GM23338 (cell line): ENCODE measurements around the gene GOSR2. TPM values are rescaled to one million over a fixed set of nuclear protein-coding genes. Genes with fewer than 3 reads are reported as not detected.
"Not testable (repeated sequence)": the region's sequence is repeated elsewhere in the genome, so short reads cannot be mapped to it uniquely, and the experiment has no call there.

Experiments
- ATAC-seq: fragments of 200-7000 bp; cut with Tn5 transposase; 3 replicates; pipeline ENCODE4 v1.9.1; 2020
- DNase-seq: peaks from one replicate; pipeline ENCODE4 v3.0.0-alpha.2; 2015; ENCODE audit warnings: low spot score
- H2AFZ ChIP-seq: fragments of 200-600 bp; sonication (generic); 2 replicates; pipeline ENCODE4 v1.8.0; 2016; ENCODE audit warnings: antibody characterized with exemption, mild to moderate bottlenecking, moderate library complexity
- H3F3A ChIP-seq: fragments of 200-600 bp; sonication (generic); replicated peaks from 2 replicates; pipeline ENCODE4 v1.8.0; 2017; ENCODE audit warnings: antibody characterized with exemption, mixed run types, low read depth
- H3K27ac ChIP-seq: fragments of 200-600 bp; sonication (generic); 2 replicates; pipeline ENCODE4 v1.6.1; 2016; ENCODE audit warnings: low read depth
- H3K27me3 ChIP-seq: fragments of 200-600 bp; sonication (generic); 2 replicates; pipeline ENCODE4 v1.8.0; 2016; ENCODE audit warnings: mild to moderate bottlenecking, mixed run types, moderate library complexity; ENCODE audit not compliant: insufficient read depth
- H3K36me3 ChIP-seq: fragments of 200-600 bp; sonication (generic); 2 replicates; pipeline ENCODE4 v1.8.0; 2016; ENCODE audit warnings: mild to moderate bottlenecking; ENCODE audit not compliant: insufficient read depth
- H3K4me1 ChIP-seq: fragments of 200-600 bp; sonication (generic); 2 replicates; pipeline ENCODE4 v1.8.0; 2016; ENCODE audit warnings: mild to moderate bottlenecking, moderate library complexity; ENCODE audit not compliant: insufficient read depth
- H3K4me2 ChIP-seq: fragments of 200-600 bp; sonication (generic); 2 replicates; pipeline ENCODE4 v1.7.1; 2017; ENCODE audit warnings: mixed run types
- H3K4me3 ChIP-seq: fragments of 200-600 bp; sonication (generic); 2 replicates; pipeline ENCODE4 v1.6.1; 2016; ENCODE audit warnings: mixed run types
- H3K79me2 ChIP-seq: fragments of 200-600 bp; sonication (generic); replicated peaks from 2 replicates; pipeline ENCODE4 v1.8.0; 2017; ENCODE audit warnings: mild to moderate bottlenecking; ENCODE audit not compliant: insufficient read depth
- H3K9me2 ChIP-seq: fragments of 200-600 bp; sonication (generic); 2 replicates; pipeline ENCODE4 v1.8.0; 2017; ENCODE audit not compliant: insufficient read depth
- H4K20me1 ChIP-seq: fragments of 200-600 bp; sonication (generic); replicated peaks from 2 replicates; pipeline ENCODE4 v1.8.0; 2017; ENCODE audit warnings: mild to moderate bottlenecking; ENCODE audit not compliant: insufficient read depth
- H3K27ac Mint-ChIP-seq: 2 replicates; pipeline ENCODE4 v1.8.0; 2020; ENCODE audit warnings: inconsistent platforms, mild to moderate bottlenecking, moderate library complexity, mixed read lengths
- H3K27me3 Mint-ChIP-seq: 3 replicates; pipeline ENCODE4 v1.8.0; 2022; ENCODE audit warnings: low read depth, mild to moderate bottlenecking, moderate library complexity, mixed read lengths, inconsistent platforms; ENCODE audit not compliant: insufficient read depth, poor library complexity
- H3K36me3 Mint-ChIP-seq: 3 replicates; pipeline ENCODE4 v1.8.0; 2021; ENCODE audit warnings: low read depth, mild to moderate bottlenecking, inconsistent platforms, moderate library complexity, mixed read lengths
- H3K4me1 Mint-ChIP-seq: 3 replicates; pipeline ENCODE4 v1.8.0; 2020; ENCODE audit warnings: mild to moderate bottlenecking, inconsistent platforms, mixed read lengths
- H3K4me3 Mint-ChIP-seq: 3 replicates; pipeline ENCODE4 v1.8.0; 2021; ENCODE audit warnings: moderate library complexity, mild to moderate bottlenecking, inconsistent platforms, mixed read lengths
- H3K9me3 Mint-ChIP-seq: 3 replicates; pipeline ENCODE4 v1.8.0; 2020; ENCODE audit warnings: moderate library complexity, mild to moderate bottlenecking, inconsistent platforms, mixed read lengths
- CREB1 ChIP-seq: fragments of 250-450 bp; sonication (Bioruptor Pico); IDR thresholded peaks from 2 replicates; pipeline ENCODE4 v1.5.0; 2020; ENCODE audit warnings: low read depth, mild to moderate bottlenecking, moderate library complexity
- EZH2phosphoT487 ChIP-seq: fragments of 200-600 bp; sonication (generic); IDR thresholded peaks from one replicate; pipeline ENCODE4 v1.8.1; 2018; ENCODE audit warnings: antibody characterized with exemption; ENCODE audit not compliant: unreplicated experiment
- ZNF114 ChIP-seq: fragments of 250-450 bp; sonication (Bioruptor Pico); IDR thresholded peaks from 2 replicates; pipeline ENCODE4 v1.5.0; 2020; ENCODE audit warnings: mild to moderate bottlenecking, moderate library complexity
- ZNF331 ChIP-seq: fragments of 250-450 bp; sonication (Bioruptor Pico); IDR thresholded peaks from 2 replicates; pipeline ENCODE4 v1.5.0; 2020; ENCODE audit warnings: low read depth, mild to moderate bottlenecking, moderate library complexity
- polyA plus RNA-seq: library from polyadenylated mRNA; unstranded; fragments of >200 nt; fragmentation: Nextera tagmentation; extraction: Ambion mirVana; gene quantifications from 2 replicates; pipeline ENCODE4 v1.2.1, GENCODE V29; 2016
- total RNA-seq: library from RNA; depleted of rRNA; stranded (reverse); fragments of >200 nt; shearing (Covaris generic); gene quantifications from 2 replicates; pipeline ENCODE4 v1.2.3, GENCODE V29; 2014
- TF ChIP-seq, protein P1 (sequence below), 2 experiments: fragments of 200-600 bp in 1 of 2; sonication (generic) in 1 of 2; conservative IDR thresholded peaks; 2 replicates each; pipeline versions ENCODE4 v1.5.1 to v1.6.1; 2016 to 2017; ENCODE audit warnings: antibody characterized with exemption in 2 of 2, low read depth in 2 of 2, mild to moderate bottlenecking in 2 of 2, moderate library complexity in 1 of 2
- TF ChIP-seq, protein P2 (sequence below): IDR thresholded peaks from 2 replicates; pipeline ENCODE4 v1.6.1; 2016; ENCODE audit warnings: antibody characterized with exemption

The GOSR2 gene
- total and polyA plus RNA-seq, 2 experiments from 2014 or later = 33.2 to 36.2 TPM

GRCh38 chr17:46984892-46985291, 61.9 kb downstream of the GOSR2 start (continued):
- TF ChIP-seq, protein P1, sequence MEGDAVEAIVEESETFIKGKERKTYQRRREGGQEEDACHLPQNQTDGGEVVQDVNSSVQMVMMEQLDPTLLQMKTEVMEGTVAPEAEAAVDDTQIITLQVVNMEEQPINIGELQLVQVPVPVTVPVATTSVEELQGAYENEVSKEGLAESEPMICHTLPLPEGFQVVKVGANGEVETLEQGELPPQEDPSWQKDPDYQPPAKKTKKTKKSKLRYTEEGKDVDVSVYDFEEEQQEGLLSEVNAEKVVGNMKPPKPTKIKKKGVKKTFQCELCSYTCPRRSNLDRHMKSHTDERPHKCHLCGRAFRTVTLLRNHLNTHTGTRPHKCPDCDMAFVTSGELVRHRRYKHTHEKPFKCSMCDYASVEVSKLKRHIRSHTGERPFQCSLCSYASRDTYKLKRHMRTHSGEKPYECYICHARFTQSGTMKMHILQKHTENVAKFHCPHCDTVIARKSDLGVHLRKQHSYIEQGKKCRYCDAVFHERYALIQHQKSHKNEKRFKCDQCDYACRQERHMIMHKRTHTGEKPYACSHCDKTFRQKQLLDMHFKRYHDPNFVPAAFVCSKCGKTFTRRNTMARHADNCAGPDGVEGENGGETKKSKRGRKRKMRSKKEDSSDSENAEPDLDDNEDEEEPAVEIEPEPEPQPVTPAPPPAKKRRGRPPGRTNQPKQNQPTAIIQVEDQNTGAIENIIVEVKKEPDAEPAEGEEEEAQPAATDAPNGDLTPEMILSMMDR (conservative IDR thresholded peaks at IDR 0.05; ENCODE audit: low read depth in 2 of 2) = no peak
- TF ChIP-seq ZNF114 = no peak
- no peak for TF ChIP-seq CREB1 (CRISPR knock-in tag)
- no peak for TF ChIP-seq EZH2phosphoT487
- TF ChIP-seq, protein P2, sequence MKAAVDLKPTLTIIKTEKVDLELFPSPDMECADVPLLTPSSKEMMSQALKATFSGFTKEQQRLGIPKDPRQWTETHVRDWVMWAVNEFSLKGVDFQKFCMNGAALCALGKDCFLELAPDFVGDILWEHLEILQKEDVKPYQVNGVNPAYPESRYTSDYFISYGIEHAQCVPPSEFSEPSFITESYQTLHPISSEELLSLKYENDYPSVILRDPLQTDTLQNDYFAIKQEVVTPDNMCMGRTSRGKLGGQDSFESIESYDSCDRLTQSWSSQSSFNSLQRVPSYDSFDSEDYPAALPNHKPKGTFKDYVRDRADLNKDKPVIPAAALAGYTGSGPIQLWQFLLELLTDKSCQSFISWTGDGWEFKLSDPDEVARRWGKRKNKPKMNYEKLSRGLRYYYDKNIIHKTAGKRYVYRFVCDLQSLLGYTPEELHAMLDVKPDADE = no peak
- no peak for TF ChIP-seq ZNF331

- no peaks in the 10 kb centered on the region for H3K79me2 ChIP-seq
- H3K27ac ChIP-seq = no peak overlapping the region
- H2AFZ ChIP-seq = no peak overlapping the region
- no peaks in the 10 kb centered on the region for H3K27me3 ChIP-seq
- no peak for ATAC-seq
- H3K36me3 ChIP-seq = no peaks in the 10 kb centered on the region
- Mint-ChIP-seq H3K27ac (no peak overlapping the region), H3K36me3 (no peaks in the 10 kb centered on the region), H3K27me3 (peaks cover 9% of the 10 kb centered on the region), H3K4me3 (no peak overlapping the region), H3K9me3 (no peaks in the 10 kb centered on the region), H3K4me1 (peaks cover 11% of the 10 kb centered on the region)
- no peak for TF ChIP-seq CREB1 (CRISPR knock-in tag)
- TF ChIP-seq EZH2phosphoT487 = no peak
- H3K9me2 ChIP-seq = 0 out of 2 replicates have a peak, but pooled peaks cover 3% of the 10 kb centered on the region
- H3K4me3 ChIP-seq = no peak overlapping the region
- peaks cover 8% of the 10 kb centered on the region for H3K4me1 ChIP-seq
- no peak overlapping the region for H3K4me2 ChIP-seq
- no peaks in the 10 kb centered on the region for H3F3A ChIP-seq
- DNase-seq = no peak
- H4K20me1 ChIP-seq = no peaks in the 10 kb centered on the region
Observed at GRCh38 chr17:46986366-46986765, 63.4 kb downstream of the GOSR2 start.

DNA sequence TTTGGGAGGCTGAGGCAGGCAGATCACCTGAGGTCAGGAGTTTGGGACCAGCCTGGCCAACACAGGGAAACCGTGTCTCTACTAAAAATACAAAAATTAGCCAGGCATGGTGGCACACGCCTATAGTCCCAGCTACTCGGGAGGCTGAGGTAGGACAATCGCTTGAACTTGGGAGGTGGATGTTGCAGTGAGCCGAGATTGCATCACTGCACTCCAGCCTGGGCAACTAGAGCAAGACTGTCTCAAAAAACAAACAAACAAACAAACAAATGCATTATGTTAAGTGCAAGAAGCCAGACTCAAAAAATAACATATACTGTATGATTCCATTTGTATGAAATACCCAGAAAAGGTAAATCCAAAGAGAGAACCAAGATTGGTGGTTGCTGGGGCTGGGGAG, 65.0 kb downstream of the GOSR2 start:
- not testable (repeated sequence) for ATAC-seq, H3K4me3 Mint-ChIP-seq, H3K27me3 Mint-ChIP-seq, H3K36me3 Mint-ChIP-seq, H3K27ac Mint-ChIP-seq, H3K27ac ChIP-seq, H3K4me3 ChIP-seq, H3F3A ChIP-seq, H3K4me2 ChIP-seq, H4K20me1 ChIP-seq, H3K36me3 ChIP-seq, H3K4me1 Mint-ChIP-seq, H3K79me2 ChIP-seq, H3K4me1 ChIP-seq, DNase-seq, H2AFZ ChIP-seq, H3K9me3 Mint-ChIP-seq, H3K27me3 ChIP-seq, H3K9me2 ChIP-seq
